GM19099 (cell line): ENCODE measurements around the gene RITA1.

ENCODE experiments used
- POLR2A ChIP-seq: IDR thresholded peaks from 3 replicates; pipeline ENCODE4 v1.6.1; 2011; ENCODE audit warnings: low read depth; ENCODE audit not compliant: insufficient read length; ENCODE audit errors: extremely low read depth

The RITA1 gene

GRCh38 chr12:113149361-113150150 lies 36.0 kb upstream of the RITA1 start, which contains the start of gene CFAP73:
Gene CFAP73 (plus strand): TSS chr12:113149724. CDS start chr12:113149858, 134 bp downstream.
- TF ChIP-seq POLR2A = no peak

GRCh38 chr12:113151655-113152054 lies 33.9 kb upstream of the RITA1 start:
- TF ChIP-seq POLR2A = no peak

- no peak for TF ChIP-seq POLR2A
Observed at GRCh38 chr12:113152196-113152834, 33.2 kb upstream of the RITA1 start.

GRCh38 chr12:113152835-113153814 lies 32.4 kb upstream of the RITA1 start:
- no peak for TF ChIP-seq POLR2A

GRCh38 chr12:113154351-113154973 lies 31.1 kb upstream of the RITA1 start:
- no peak for TF ChIP-seq POLR2A

- no peak for TF ChIP-seq POLR2A
Observed at GRCh38 chr12:113155060-113155459, 30.5 kb upstream of the RITA1 start.

GRCh38 chr12:113155646-113156045 lies 29.9 kb upstream of the RITA1 start:
- no peak for TF ChIP-seq POLR2A

GRCh38 chr12:113157218-113157859 lies 28.2 kb upstream of the RITA1 start:
- no peak for TF ChIP-seq POLR2A

GRCh38 chr12:113158439-113159203 lies 26.9 kb upstream of the RITA1 start:
- no peak for TF ChIP-seq POLR2A

GRCh38 chr12:113159937-113160336 lies 25.6 kb upstream of the RITA1 start:
- TF ChIP-seq POLR2A = no peak

GRCh38 chr12:113161415-113162016 lies 24.0 kb upstream of the RITA1 start:
- TF ChIP-seq POLR2A = no peak

GRCh38 chr12:113162102-113163029 lies 23.2 kb upstream of the RITA1 start:
- TF ChIP-seq POLR2A = no peak
